ENCODE results near the gene CAMK1G. TPM values are rescaled to one million over a fixed set of nuclear protein-coding genes. Genes with fewer than 3 reads are reported as not detected.

The CAMK1G gene
- not detected for total RNA-seq

GRCh38 chr1:209583408-209583807 lies at the start of gene CAMK1G:
CAMK1G (plus strand) TSS chr1:209583714; CDS start chr1:209594984, 11,270 bp downstream.
- H3K27me3 Mint-ChIP-seq = peaks cover 9% of the 10 kb centered on the region
- no peak within 1 kb of the TSS for H3K27ac Mint-ChIP-seq
- peaks cover 5% of the 10 kb centered on the region for H3K4me1 Mint-ChIP-seq
- no peak within 1 kb of the TSS for H3K4me3 Mint-ChIP-seq
- H3K9me3 Mint-ChIP-seq = no peaks in the 10 kb centered on the region
- DNase-seq = no peak
- no peaks in the 10 kb centered on the region for H3K36me3 Mint-ChIP-seq

- Mint-ChIP-seq H3K9me3 (no peaks in the 10 kb centered on the region), H3K36me3 (no peaks in the 10 kb centered on the region), H3K27me3 (peaks cover 40% of the 10 kb centered on the region), H3K4me3 (no peak overlapping the region), H3K4me1 (no peaks in the 10 kb centered on the region), H3K27ac (no peak overlapping the region)
- DNase-seq = no peak
Measured at GRCh38 chr1:209534496-209535250, 48.8 kb upstream of the CAMK1G start.

- H3K27me3 Mint-ChIP-seq = peaks cover 46% of the 10 kb centered on the region
Measured at GRCh38 chr1:209536843-209537242, 46.7 kb upstream of the CAMK1G start.

GRCh38 chr1:209537336-209538114 lies 46.0 kb upstream of the CAMK1G start:
- H3K4me3 Mint-ChIP-seq = no peak overlapping the region
- H3K36me3 Mint-ChIP-seq = no peaks in the 10 kb centered on the region
- peaks cover under 1% of the 10 kb centered on the region for H3K4me1 Mint-ChIP-seq
- H3K27ac Mint-ChIP-seq = no peak overlapping the region
- H3K9me3 Mint-ChIP-seq = no peaks in the 10 kb centered on the region
- H3K27me3 Mint-ChIP-seq = peaks cover 42% of the 10 kb centered on the region
- DNase-seq = no peak

More at GRCh38 chr1:209536843-209537242, 46.7 kb upstream of the CAMK1G start:
- no peaks in the 10 kb centered on the region for H3K4me1 Mint-ChIP-seq
- DNase-seq = no peak
- no peak overlapping the region for H3K27ac Mint-ChIP-seq
- no peak overlapping the region for H3K4me3 Mint-ChIP-seq
- no peaks in the 10 kb centered on the region for H3K36me3 Mint-ChIP-seq
- no peaks in the 10 kb centered on the region for H3K9me3 Mint-ChIP-seq

GRCh38 chr1:209539576-209539975 lies 43.9 kb upstream of the CAMK1G start:
- no peak for DNase-seq
- Mint-ChIP-seq H3K27ac (no peak overlapping the region), H3K4me1 (peaks cover 4% of the 10 kb centered on the region), H3K9me3 (no peaks in the 10 kb centered on the region), H3K27me3 (peaks cover 35% of the 10 kb centered on the region), H3K36me3 (no peaks in the 10 kb centered on the region), H3K4me3 (no peak overlapping the region)

- peaks cover 32% of the 10 kb centered on the region for H3K27me3 Mint-ChIP-seq
- H3K4me3 Mint-ChIP-seq = no peak overlapping the region
Measured at GRCh38 chr1:209542585-209542984, 40.9 kb upstream of the CAMK1G start.

GRCh38 chr1:209544098-209544497 lies 39.4 kb upstream of the CAMK1G start:
- Mint-ChIP-seq H3K36me3 (no peaks in the 10 kb centered on the region), H3K27me3 (peaks cover 17% of the 10 kb centered on the region), H3K9me3 (no peaks in the 10 kb centered on the region), H3K4me3 (no peak overlapping the region), H3K4me1 (peaks cover 4% of the 10 kb centered on the region), H3K27ac (no peak overlapping the region)
- DNase-seq = no peak

More at GRCh38 chr1:209542585-209542984, 40.9 kb upstream of the CAMK1G start:
- no peak for DNase-seq
- no peaks in the 10 kb centered on the region for H3K36me3 Mint-ChIP-seq
- H3K27ac Mint-ChIP-seq = no peak overlapping the region
- H3K9me3 Mint-ChIP-seq = no peaks in the 10 kb centered on the region
- H3K4me1 Mint-ChIP-seq = peaks cover 4% of the 10 kb centered on the region

GRCh38 chr1:209545423-209545822 lies 38.1 kb upstream of the CAMK1G start:
- Mint-ChIP-seq H3K9me3 (no peaks in the 10 kb centered on the region), H3K27ac (no peak overlapping the region), H3K4me3 (no peak overlapping the region), H3K36me3 (no peaks in the 10 kb centered on the region), H3K4me1 (peaks cover 4% of the 10 kb centered on the region), H3K27me3 (peaks cover 9% of the 10 kb centered on the region)
- no peak for DNase-seq

GRCh38 chr1:209546390-209547085 lies 37.0 kb upstream of the CAMK1G start:
- no peak overlapping the region for H3K4me3 Mint-ChIP-seq
- no peak overlapping the region for H3K27ac Mint-ChIP-seq
- no peak for DNase-seq
- peaks cover 4% of the 10 kb centered on the region for H3K4me1 Mint-ChIP-seq
- no peaks in the 10 kb centered on the region for H3K36me3 Mint-ChIP-seq
- H3K9me3 Mint-ChIP-seq = no peaks in the 10 kb centered on the region
- H3K27me3 Mint-ChIP-seq = peaks cover 8% of the 10 kb centered on the region

GRCh38 chr1:209547626-209548025 lies 35.9 kb upstream of the CAMK1G start:
- H3K27ac Mint-ChIP-seq = no peak overlapping the region
- peaks cover 5% of the 10 kb centered on the region for H3K4me1 Mint-ChIP-seq
- no peak overlapping the region for H3K4me3 Mint-ChIP-seq
- H3K27me3 Mint-ChIP-seq = peaks cover 11% of the 10 kb centered on the region
- no peak for DNase-seq
- H3K36me3 Mint-ChIP-seq = no peaks in the 10 kb centered on the region
- H3K9me3 Mint-ChIP-seq = no peaks in the 10 kb centered on the region

- H3K27me3 Mint-ChIP-seq = peaks cover 11% of the 10 kb centered on the region
- H3K9me3 Mint-ChIP-seq = no peaks in the 10 kb centered on the region
- no peaks in the 10 kb centered on the region for H3K36me3 Mint-ChIP-seq
- DNase-seq = no peak
- H3K27ac Mint-ChIP-seq = no peak overlapping the region
- peaks cover 4% of the 10 kb centered on the region for H3K4me1 Mint-ChIP-seq
- no peak overlapping the region for H3K4me3 Mint-ChIP-seq
Measured at GRCh38 chr1:209549443-209550205, 33.9 kb upstream of the CAMK1G start.

- Mint-ChIP-seq H3K36me3 (no peaks in the 10 kb centered on the region), H3K27ac (no peak overlapping the region), H3K9me3 (no peaks in the 10 kb centered on the region), H3K4me3 (no peak overlapping the region), H3K4me1 (peaks cover 4% of the 10 kb centered on the region), H3K27me3 (peaks cover 5% of the 10 kb centered on the region)
- DNase-seq = no peak
Measured at GRCh38 chr1:209550519-209550918, 33.0 kb upstream of the CAMK1G start.

GRCh38 chr1:209552406-209553264 lies 30.9 kb upstream of the CAMK1G start:
- no peak overlapping the region for H3K4me3 Mint-ChIP-seq
- H3K4me1 Mint-ChIP-seq = peaks cover 4% of the 10 kb centered on the region
- H3K36me3 Mint-ChIP-seq = no peaks in the 10 kb centered on the region
- H3K27ac Mint-ChIP-seq = no peak overlapping the region
- no peak for DNase-seq
- H3K27me3 Mint-ChIP-seq = peaks cover 4% of the 10 kb centered on the region
- no peaks in the 10 kb centered on the region for H3K9me3 Mint-ChIP-seq
